Chondrocyte (in vitro differentiated cells): ENCODE data around the gene PRDM13. TPM values are rescaled to one million over a fixed set of nuclear protein-coding genes. Genes with fewer than 3 reads are reported as not detected.

ENCODE experiments used
- DNase-seq: peaks from one replicate; pipeline ENCODE4 v3.0.0; 2021; ENCODE audit warnings: mixed read lengths, low spot score
- H3K27ac Mint-ChIP-seq: one replicate; pipeline ENCODE4 v1.8.0; 2021; ENCODE audit warnings: mild to moderate bottlenecking, moderate library complexity, mixed read lengths; ENCODE audit not compliant: unreplicated experiment
- H3K27me3 Mint-ChIP-seq: 2 replicates; pipeline ENCODE4 v1.8.0; 2021; ENCODE audit warnings: low read depth, mixed read lengths
- H3K36me3 Mint-ChIP-seq: 2 replicates; pipeline ENCODE4 v1.8.0; 2021; ENCODE audit warnings: low read depth, mixed read lengths
- H3K4me1 Mint-ChIP-seq: 2 replicates; pipeline ENCODE4 v1.8.0; 2021; ENCODE audit warnings: low read depth, mild to moderate bottlenecking, mixed read lengths
- H3K4me3 Mint-ChIP-seq: one replicate; pipeline ENCODE4 v1.8.0; 2021; ENCODE audit warnings: mild to moderate bottlenecking, moderate library complexity, mixed read lengths; ENCODE audit not compliant: unreplicated experiment
- H3K9me3 Mint-ChIP-seq: 2 replicates; pipeline ENCODE4 v1.8.0; 2021; ENCODE audit warnings: low read depth, mixed read lengths
- total RNA-seq: library from RNA; stranded (reverse); gene quantifications from 3 replicates; pipeline ENCODE4 v1.2.1, GENCODE V29; 2021
- TF ChIP-seq, protein P1 (sequence below): fragments of 200-600 bp; sonication (generic); IDR thresholded peaks from 2 replicates; pipeline ENCODE4 v1.5.0; 2021; ENCODE audit warnings: antibody characterized with exemption, mild to moderate bottlenecking, moderate library complexity

The PRDM13 gene
- total RNA-seq, 1 donor from 2014 or later, result not detected

DNA sequence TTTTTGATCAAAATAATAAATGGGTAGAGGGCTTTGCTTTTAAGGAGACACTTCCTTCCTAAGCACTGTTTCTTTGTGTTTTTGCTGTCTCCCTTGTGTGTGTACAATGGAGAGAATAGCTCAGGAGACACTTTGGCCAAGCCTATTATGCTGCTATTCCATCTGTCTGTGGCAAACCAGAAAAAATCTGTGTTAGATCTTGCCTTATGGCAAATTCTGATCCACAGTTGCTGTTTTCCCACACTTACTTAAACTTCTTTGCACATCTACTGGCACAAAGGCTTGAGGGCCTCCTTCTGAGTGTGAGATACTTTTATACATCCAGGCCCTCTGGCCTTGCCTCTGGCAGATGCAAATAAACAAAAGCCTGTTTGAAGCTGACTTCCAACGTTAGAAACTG, 53.6 kb downstream of the PRDM13 start:
- H3K4me1 Mint-ChIP-seq, result no peaks in the 10 kb centered on the region
- H3K4me3 Mint-ChIP-seq, result no peak overlapping the region
- no peak overlapping the region for H3K27ac Mint-ChIP-seq
- no peak for DNase-seq
- TF ChIP-seq, protein P1, sequence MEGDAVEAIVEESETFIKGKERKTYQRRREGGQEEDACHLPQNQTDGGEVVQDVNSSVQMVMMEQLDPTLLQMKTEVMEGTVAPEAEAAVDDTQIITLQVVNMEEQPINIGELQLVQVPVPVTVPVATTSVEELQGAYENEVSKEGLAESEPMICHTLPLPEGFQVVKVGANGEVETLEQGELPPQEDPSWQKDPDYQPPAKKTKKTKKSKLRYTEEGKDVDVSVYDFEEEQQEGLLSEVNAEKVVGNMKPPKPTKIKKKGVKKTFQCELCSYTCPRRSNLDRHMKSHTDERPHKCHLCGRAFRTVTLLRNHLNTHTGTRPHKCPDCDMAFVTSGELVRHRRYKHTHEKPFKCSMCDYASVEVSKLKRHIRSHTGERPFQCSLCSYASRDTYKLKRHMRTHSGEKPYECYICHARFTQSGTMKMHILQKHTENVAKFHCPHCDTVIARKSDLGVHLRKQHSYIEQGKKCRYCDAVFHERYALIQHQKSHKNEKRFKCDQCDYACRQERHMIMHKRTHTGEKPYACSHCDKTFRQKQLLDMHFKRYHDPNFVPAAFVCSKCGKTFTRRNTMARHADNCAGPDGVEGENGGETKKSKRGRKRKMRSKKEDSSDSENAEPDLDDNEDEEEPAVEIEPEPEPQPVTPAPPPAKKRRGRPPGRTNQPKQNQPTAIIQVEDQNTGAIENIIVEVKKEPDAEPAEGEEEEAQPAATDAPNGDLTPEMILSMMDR, result no peak
- H3K36me3 Mint-ChIP-seq, result no peaks in the 10 kb centered on the region
- H3K9me3 Mint-ChIP-seq, result peaks cover 2% of the 10 kb centered on the region
- peaks cover 39% of the 10 kb centered on the region for H3K27me3 Mint-ChIP-seq

DNA sequence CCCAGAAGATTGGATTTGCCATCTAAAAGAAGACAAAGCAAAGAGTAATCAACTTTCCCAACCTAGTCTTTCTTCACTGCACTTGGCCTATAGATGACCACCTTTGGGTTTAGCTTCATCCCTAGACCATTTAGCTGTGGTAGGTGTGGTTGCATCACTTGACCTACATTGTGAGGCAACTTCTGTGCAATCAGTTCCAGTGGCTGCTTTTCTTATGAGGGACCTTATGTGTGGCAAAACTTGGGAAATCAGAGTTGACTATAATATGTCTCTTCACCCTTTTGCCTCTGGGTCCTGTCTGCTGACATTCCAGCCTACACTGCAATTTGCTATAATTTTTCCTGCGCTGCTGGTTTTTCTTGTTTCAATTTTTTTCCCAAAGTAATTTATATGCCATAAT, 55.2 kb downstream of the PRDM13 start:
- no peak for DNase-seq
- peaks cover 30% of the 10 kb centered on the region for H3K27me3 Mint-ChIP-seq
- TF ChIP-seq, protein P1, result no peak
- no peaks in the 10 kb centered on the region for H3K36me3 Mint-ChIP-seq
- no peak overlapping the region for H3K4me3 Mint-ChIP-seq
- H3K27ac Mint-ChIP-seq, result no peak overlapping the region
- H3K9me3 Mint-ChIP-seq, result no peaks in the 10 kb centered on the region
- no peaks in the 10 kb centered on the region for H3K4me1 Mint-ChIP-seq

DNA sequence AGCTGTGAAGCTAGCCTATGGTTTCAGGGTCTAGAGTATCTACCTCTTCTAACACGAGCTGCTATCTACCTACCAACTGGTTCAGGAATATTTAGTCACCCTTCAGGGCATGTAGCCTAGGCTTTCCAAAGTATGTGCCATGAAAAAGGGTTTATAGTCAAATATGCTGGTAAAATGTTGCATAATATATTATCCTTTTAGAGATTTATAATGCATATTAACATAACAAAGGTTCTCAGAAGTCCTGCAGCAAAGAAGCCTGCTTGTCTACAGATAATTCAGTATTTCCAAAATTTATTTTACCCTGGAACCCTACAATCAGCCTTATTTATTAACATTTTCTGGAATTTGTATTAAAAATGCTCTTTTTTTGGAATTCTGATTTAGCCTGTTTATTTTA, 56.0 kb downstream of the PRDM13 start:
- Mint-ChIP-seq H3K27ac (no peak overlapping the region), H3K27me3 (peaks cover 29% of the 10 kb centered on the region), H3K9me3 (no peaks in the 10 kb centered on the region), H3K36me3 (no peaks in the 10 kb centered on the region), H3K4me1 (no peaks in the 10 kb centered on the region), H3K4me3 (no peak overlapping the region)
- TF ChIP-seq, protein P1, result no peak
- no peak for DNase-seq

Other genes with a start within 250 kb of the PRDM13 start
- gene COQ3, start 212.6 kb upstream of the PRDM13 start, total RNA-seq, result 3.7 to 6.5 TPM (median 4.4 TPM) in 3 replicates
- gene PNISR, start 181.5 kb upstream of the PRDM13 start, total RNA-seq, result 49.3 to 69.5 TPM (median 53.5 TPM) in 3 replicates
- 10.8 to 13.4 TPM (median 12.9 TPM) in 3 replicates for gene USP45, start 91.4 kb upstream of the PRDM13 start, total RNA-seq
- gene CCNC, start 38.2 kb upstream of the PRDM13 start, total RNA-seq, result 35.0 to 45.0 TPM (median 35.5 TPM) in 3 replicates